HG02938 (cell line): ENCODE results near the gene FADS2.
"Not testable (repeated sequence)": the region's sequence is repeated elsewhere in the genome, so short reads cannot be mapped to it uniquely, and the experiment has no call there.

Source experiments
- ATAC-seq: cut with Tn5 transposase; IDR thresholded peaks from one replicate; pipeline ENCODE4 v1.9.1; 2021; ENCODE audit warnings: mild to moderate bottlenecking, moderate library complexity; ENCODE audit not compliant: unreplicated experiment

Gene FADS2

DNA sequence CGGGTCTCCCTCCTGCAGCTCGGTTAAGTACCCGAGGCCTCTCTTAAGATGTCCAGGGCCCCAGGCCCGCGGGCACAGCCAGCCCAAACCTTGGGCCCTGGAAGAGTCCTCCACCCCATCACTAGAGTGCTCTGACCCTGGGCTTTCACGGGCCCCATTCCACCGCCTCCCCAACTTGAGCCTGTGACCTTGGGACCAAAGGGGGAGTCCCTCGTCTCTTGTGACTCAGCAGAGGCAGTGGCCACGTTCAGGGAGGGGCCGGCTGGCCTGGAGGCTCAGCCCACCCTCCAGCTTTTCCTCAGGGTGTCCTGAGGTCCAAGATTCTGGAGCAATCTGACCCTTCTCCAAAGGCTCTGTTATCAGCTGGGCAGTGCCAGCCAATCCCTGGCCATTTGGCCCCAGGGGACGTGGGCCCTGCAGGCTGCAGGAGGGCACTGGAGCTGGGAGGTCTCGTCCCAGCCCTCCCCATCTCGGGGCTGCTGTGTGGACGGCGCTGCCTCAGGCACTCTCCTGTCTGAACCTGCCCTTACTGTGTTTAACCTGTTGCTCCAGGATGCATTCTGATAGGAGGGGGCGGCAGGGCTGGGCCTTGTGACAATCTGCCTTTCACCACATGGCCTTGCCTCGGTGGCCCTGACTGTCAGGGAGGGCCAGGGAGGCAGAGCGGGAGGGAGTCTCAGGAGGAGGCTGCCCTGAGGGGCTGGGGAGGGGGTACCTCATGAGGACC is 38.3 kb downstream of the FADS2 start:
- no peak for ATAC-seq

- ATAC-seq = no peak
These were observed 38.9 kb downstream of the FADS2 start for GRCh38 chr11:61866958-61867343.

DNA sequence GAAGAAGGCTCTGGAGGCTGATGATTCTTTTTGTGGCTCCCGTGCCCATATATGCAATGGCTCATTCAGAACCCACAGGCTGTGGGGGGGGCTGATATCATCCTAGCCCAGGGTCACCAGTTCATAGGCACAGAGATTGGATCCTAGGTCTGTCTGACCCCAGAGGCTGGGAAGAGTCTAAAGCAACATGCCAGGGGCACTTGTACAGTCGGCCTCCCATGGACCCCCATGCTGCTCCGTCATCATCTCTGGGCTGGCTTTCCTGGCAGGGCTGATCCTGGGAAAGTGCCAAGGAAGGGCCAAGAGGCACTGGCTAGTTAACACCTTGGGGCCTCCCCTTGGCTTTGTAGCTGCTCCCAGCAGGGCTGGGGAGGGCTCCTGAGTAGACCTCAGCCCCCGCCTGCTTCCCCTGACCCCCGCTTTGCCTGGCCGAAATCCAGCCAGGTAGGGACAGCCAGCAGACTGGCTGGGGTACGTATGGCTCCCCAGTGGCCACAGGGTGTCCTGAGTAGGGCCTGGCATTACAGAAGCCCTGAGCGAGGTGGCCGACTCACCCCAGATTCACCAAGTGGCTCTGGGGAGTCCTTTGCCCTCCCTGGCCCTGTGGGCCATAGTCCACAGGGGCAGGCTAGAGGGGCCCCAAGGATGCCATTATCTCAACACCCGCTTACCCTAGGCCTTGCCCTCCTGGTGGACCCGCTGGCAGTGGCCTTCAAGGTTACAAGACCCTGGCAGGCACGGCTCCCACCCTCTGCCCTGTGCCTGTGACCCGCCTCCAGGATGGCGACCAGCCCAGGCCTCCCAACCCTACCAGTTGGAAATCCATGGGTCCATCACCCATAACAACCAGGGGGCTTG is 40.7 kb downstream of the FADS2 start:
- no peak for ATAC-seq

- ATAC-seq = no peak
These were observed 41.3 kb downstream of the FADS2 start for GRCh38 chr11:61869429-61869707.

GRCh38 chr11:61869708-61870451 is 41.8 kb downstream of the FADS2 start:
- ATAC-seq = no peak

GRCh38 chr11:61870541-61871031 is 42.5 kb downstream of the FADS2 start:
- no peak for ATAC-seq

DNA sequence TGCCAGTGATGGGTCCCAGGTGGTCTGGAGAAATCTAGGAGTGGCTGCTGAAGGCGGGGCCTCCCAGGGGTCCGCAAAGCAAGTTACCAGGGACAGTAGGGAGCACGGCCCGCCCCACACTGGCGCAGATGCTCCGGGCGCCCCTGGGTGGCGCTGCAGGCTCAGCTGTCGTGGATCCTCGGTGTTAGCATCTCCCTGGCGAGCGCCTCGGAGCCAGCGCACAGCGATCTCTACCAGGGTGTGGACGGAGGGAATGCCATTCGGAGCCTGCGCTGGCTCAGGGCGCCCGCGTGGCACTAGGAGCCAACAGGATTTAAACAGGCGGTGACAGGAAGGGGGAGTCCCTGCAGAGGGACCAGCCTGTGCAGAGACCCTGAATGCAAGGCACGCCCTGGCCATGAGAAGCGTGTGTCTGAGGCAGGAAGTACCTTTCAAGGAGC is 43.1 kb downstream of the FADS2 start:
- peak; percentile 70 for ATAC-seq

- no peak for ATAC-seq
These were observed 45.0 kb downstream of the FADS2 start for GRCh38 chr11:61872935-61873565.

GRCh38 chr11:61873588-61874376 is 45.7 kb downstream of the FADS2 start:
- no peak for ATAC-seq

DNA sequence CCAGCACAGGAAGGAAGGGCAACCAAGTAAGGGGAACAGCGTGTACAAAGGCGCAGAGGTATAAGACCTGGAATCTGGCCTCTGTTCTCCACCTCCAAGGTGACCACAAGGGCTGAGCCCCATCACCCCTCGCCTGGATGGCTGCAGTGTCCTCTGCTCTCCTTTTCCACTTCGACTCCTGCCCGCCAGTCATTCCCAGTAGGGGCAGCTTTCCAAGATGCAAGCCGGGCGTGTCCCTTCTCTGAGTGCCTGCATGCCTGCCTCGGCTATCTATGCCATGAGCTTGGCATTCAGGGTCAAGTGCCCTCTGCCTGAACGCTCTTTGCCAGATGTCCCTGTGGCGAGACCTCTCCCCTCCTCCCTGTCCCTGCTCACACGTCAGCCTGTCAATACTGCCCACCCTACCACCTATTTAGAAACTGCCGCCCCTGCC is 46.3 kb downstream of the FADS2 start:
- ATAC-seq = no peak

DNA sequence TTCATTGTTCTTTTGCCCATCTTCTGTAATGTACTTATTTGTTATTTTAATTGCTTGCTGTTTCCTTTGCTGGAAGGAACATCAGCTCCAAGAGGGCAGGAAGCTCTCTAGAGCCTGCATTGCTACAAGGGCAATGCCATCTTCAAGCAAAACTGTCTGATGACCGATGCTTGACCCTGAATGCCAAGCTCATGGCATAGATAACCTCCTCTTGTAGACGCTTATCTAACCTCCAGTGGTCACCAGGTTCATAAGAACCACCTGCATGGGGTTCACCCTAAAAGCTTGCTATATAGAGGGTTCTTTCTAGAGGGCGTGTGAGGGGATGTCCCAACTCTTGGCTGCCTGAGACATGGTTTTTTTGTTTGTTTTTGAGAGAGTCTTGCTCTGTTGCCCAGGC is 46.8 kb downstream of the FADS2 start:
- ATAC-seq = no peak

- no peak for ATAC-seq
These were observed 47.6 kb downstream of the FADS2 start for GRCh38 chr11:61875698-61876097.

- no peak for ATAC-seq
These were observed 51.1 kb downstream of the FADS2 start for GRCh38 chr11:61879152-61879551.

- ATAC-seq = no peak
These were observed 51.9 kb downstream of the FADS2 start for GRCh38 chr11:61880031-61880430.

DNA sequence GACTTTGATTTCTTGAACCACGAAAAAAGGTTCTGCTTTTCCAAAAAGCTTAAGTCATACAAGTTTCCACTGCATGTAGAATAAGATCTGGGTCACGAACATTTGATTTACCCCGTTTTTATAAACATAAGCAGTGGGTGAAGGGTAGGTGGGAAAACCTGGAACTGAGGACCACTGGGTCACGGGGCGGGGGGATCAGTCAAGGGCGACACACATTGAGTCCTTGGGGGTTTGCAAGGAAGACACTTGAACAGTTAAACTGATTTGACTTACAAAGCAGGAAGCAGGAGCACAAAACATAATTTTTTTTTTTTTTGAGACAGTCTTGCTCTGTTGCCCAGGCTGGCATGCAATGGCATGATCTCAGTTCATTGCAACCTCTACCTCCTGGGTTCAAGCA is 52.4 kb downstream of the FADS2 start:
- ATAC-seq = no peak

DNA sequence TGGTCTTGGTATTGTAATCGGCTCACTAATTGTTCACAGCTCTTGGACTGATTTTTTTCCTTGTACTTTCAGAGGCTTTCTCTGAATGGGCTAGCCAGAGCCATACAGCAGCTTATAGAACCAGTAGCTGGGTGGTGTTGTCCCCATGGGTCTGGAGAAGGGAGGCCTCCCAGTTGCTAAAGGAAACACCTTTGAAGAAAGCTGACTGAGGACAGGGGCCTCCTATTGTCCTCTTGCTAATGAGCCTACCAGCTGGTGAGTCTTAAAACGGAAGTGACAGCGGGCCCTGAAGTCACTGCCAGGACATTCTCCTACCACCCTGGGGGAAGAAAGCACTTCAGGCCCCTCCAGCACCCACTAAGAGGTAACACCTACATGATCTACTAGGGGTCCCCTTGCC is 53.3 kb downstream of the FADS2 start:
- ATAC-seq = no peak

DNA sequence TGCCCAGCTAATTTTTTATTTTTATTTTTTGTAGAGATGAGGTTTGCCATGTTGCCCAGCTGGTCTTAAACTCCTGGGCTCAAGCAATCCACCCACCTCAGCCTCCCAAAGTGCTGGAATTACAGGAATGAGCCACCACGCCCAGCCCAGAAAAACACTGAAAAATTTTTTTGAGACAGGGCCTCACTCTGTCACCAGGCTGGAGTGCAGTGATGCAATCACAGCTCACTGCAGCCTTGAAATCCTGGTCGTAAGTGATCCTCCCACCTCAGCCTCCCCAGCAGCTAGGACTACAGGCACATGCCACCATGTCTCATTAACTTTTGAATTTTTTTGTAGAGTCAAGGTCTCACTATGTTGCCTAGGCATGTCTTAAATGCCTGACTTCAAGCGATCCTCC is 54.2 kb downstream of the FADS2 start:
- ATAC-seq = not testable (repeated sequence)

DNA sequence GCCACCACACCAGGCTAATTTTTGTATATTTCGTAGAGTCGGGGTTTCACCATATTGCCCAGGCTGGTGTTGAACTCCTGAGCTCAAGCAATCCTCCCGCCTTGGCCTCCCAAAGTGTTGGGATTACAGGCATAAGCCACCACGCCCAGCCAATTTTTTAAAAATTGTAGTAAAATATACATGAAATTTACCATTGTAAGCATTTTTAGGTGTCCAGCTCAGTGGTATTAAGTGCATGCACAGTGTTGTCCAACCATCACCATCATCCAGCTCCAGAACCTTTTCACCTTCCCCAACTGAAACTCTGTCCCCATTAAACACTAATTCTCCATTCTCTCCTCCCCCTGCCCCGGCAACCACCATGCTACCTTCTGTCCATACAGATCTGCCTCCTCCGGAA is 54.8 kb downstream of the FADS2 start:
- no peak for ATAC-seq

DNA sequence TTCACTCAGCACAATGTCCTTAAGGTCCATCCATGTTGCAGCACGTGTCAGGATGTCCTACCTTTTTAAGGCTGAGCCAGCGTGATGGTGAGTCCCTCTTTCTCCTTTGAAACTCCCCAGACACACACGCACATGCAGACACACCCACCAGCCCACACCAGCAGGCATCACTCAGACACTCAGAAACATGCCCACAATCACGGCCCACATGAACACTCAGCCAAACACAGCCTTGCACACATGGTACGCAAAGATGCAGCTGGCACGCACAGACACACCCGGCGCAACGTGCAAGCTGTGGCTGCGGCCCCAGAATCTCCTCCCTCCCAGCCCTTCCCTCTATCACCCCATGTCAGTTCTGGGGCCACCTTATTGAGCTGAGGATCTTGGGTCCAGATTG is 55.2 kb downstream of the FADS2 start:
- ATAC-seq = no peak

DNA sequence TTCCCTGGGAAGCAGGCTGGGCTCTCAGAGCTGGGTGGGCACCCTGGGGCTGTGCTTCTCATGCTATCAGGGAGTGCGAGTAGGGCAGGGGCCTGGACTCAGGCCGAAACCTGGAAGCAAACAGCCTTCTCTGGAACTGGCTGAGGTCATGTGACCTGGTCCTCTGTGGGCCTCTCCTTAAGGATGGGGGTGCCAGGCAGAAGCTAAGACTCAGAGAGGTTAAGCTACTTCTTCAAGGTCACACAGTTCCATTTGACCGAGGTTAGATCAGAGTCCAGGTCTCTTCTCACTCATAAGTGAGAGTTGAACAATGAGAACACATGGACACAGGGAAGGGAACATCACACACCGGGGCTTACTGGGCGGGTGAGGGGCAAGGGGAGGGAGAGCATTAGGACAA is 55.8 kb downstream of the FADS2 start:
- ATAC-seq = no peak
